ENCODE results near the gene PLEKHA4. TPM values are rescaled to one million over a fixed set of nuclear protein-coding genes. Genes with fewer than 3 reads are reported as not detected.

The PLEKHA4 gene
- total RNA-seq, 1 experiment from 2014 or later = 14.8 TPM

DNA sequence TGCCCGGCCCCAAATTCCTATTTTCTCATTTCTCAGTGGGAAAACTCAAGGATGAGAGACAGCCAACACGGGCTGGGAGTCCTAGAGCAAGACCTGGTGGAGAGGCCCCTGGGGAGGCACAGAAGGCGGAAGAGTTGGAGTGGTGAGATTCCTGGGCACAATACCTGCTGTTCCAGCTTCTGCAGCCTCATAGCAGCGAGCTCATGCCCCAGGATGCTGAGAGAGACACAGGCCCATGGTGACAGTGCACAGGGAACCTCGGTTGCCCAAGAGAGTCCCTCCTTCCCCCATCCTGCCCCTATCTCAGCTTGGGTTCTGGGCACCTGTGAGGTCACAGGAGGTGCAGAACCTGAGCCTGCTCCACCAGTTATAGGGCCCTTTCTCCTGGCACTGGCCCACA, 28.8 kb upstream of the PLEKHA4 start:
- peaks cover 4% of the 10 kb centered on the region; the same call in 1 of the 2 replicates for H3K36me3 Mint-ChIP-seq
- DNase-seq (ENCODE audit: low spot score) = no peak
- POLR2A ChIA-PET = interaction anchor here (2.4 kb wide), 1 partner anchor 24 kb away, joined by 12 read pairs; the partner anchor contains the start of gene PPP1R15A
- CTCF ChIA-PET = interaction anchor here (0.7 to 3.8 kb wide), 5 partner anchors 15 to 102 kb away, joined by 5 to 19 read pairs (median 9); no protein-coding TSS in a partner anchor
- H3K9me3 Mint-ChIP-seq = no peaks in the 10 kb centered on the region
- peak overlapping the region; percentile 71; the same call in 1 of the 2 replicates for H3K4me3 Mint-ChIP-seq
- H3K4me1 Mint-ChIP-seq = peaks cover 15% of the 10 kb centered on the region
- H3K27ac Mint-ChIP-seq = no peak overlapping the region
- TF ChIP-seq ESRRA (CRISPR knock-in tag; IDR thresholded peaks at IDR 0.05; ENCODE audit: borderline replicate concordance) (no peak), HMGXB4 (CRISPR knock-in tag; IDR thresholded peaks at IDR 0.05) (no peak), NFATC4 (CRISPR knock-in tag; IDR thresholded peaks at IDR 0.05) (no peak), RELA (CRISPR knock-in tag; IDR thresholded peaks at IDR 0.05; ENCODE audit: borderline replicate concordance) (no peak), ATF2 (CRISPR knock-in tag; IDR thresholded peaks at IDR 0.05; ENCODE audit: borderline replicate concordance, low read depth) (no peak), SOX15 (CRISPR knock-in tag; IDR thresholded peaks at IDR 0.05) (no peak), NR2C2 (CRISPR knock-in tag; IDR thresholded peaks at IDR 0.05) (no peak), CREB1 (CRISPR knock-in tag; IDR thresholded peaks at IDR 0.05) (no peak), CREM (CRISPR knock-in tag; IDR thresholded peaks at IDR 0.05) (no peak), CDX4 (CRISPR knock-in tag; IDR thresholded peaks at IDR 0.05; ENCODE audit: borderline replicate concordance) (no peak), RORB (CRISPR knock-in tag; IDR thresholded peaks at IDR 0.05) (no peak), ZNF512 (CRISPR knock-in tag; IDR thresholded peaks at IDR 0.05; ENCODE audit: borderline replicate concordance) (no peak), ATF3 (CRISPR knock-in tag; conservative IDR thresholded peaks at IDR 0.05) (no peak)
- TF ChIP-seq, protein P1, sequence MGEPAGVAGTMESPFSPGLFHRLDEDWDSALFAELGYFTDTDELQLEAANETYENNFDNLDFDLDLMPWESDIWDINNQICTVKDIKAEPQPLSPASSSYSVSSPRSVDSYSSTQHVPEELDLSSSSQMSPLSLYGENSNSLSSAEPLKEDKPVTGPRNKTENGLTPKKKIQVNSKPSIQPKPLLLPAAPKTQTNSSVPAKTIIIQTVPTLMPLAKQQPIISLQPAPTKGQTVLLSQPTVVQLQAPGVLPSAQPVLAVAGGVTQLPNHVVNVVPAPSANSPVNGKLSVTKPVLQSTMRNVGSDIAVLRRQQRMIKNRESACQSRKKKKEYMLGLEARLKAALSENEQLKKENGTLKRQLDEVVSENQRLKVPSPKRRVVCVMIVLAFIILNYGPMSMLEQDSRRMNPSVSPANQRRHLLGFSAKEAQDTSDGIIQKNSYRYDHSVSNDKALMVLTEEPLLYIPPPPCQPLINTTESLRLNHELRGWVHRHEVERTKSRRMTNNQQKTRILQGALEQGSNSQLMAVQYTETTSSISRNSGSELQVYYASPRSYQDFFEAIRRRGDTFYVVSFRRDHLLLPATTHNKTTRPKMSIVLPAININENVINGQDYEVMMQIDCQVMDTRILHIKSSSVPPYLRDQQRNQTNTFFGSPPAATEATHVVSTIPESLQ (CRISPR knock-in tag; IDR thresholded peaks at IDR 0.05) = no peak
- TF ChIP-seq, protein P2, sequence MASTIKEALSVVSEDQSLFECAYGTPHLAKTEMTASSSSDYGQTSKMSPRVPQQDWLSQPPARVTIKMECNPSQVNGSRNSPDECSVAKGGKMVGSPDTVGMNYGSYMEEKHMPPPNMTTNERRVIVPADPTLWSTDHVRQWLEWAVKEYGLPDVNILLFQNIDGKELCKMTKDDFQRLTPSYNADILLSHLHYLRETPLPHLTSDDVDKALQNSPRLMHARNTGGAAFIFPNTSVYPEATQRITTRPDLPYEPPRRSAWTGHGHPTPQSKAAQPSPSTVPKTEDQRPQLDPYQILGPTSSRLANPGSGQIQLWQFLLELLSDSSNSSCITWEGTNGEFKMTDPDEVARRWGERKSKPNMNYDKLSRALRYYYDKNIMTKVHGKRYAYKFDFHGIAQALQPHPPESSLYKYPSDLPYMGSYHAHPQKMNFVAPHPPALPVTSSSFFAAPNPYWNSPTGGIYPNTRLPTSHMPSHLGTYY (CRISPR knock-in tag; IDR thresholded peaks at IDR 0.05) = no peak
- TF ChIP-seq, protein P3, sequence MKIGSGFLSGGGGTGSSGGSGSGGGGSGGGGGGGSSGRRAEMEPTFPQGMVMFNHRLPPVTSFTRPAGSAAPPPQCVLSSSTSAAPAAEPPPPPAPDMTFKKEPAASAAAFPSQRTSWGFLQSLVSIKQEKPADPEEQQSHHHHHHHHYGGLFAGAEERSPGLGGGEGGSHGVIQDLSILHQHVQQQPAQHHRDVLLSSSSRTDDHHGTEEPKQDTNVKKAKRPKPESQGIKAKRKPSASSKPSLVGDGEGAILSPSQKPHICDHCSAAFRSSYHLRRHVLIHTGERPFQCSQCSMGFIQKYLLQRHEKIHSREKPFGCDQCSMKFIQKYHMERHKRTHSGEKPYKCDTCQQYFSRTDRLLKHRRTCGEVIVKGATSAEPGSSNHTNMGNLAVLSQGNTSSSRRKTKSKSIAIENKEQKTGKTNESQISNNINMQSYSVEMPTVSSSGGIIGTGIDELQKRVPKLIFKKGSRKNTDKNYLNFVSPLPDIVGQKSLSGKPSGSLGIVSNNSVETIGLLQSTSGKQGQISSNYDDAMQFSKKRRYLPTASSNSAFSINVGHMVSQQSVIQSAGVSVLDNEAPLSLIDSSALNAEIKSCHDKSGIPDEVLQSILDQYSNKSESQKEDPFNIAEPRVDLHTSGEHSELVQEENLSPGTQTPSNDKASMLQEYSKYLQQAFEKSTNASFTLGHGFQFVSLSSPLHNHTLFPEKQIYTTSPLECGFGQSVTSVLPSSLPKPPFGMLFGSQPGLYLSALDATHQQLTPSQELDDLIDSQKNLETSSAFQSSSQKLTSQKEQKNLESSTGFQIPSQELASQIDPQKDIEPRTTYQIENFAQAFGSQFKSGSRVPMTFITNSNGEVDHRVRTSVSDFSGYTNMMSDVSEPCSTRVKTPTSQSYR (CRISPR knock-in tag; IDR thresholded peaks at IDR 0.05) = no peak
- peaks cover 25% of the 10 kb centered on the region for H3K27me3 Mint-ChIP-seq (ENCODE audit: low read depth)
- ATAC-seq = no peak

All from WTC11 (cell line).